Uterus (tissue), 4 donors: ENCODE data around the gene SLAMF8. TPM values are rescaled to one million over a fixed set of nuclear protein-coding genes. Genes with fewer than 3 reads are reported as not detected.

Experiments
- DNase-seq, 2 donors: peaks; one replicate each; pipeline ENCODE4 v3.0.0-alpha.2; 2019 to 2020
- H3K27ac ChIP-seq, 2 donors: fragments of 200-600 bp; sonication (generic); 1 replicate in 1 of 2; 2 replicates in 1 of 2; pipeline ENCODE4 v1.5.1; 2016 to 2018
- H3K27me3 ChIP-seq, 2 donors: fragments of 200-600 bp; sonication (generic); one replicate each; pipeline ENCODE4 v1.5.1; 2018 to 2019; ENCODE audit warnings: control low read depth in 1 of 2
- H3K36me3 ChIP-seq, 2 donors: fragments of 200-600 bp; sonication (generic); one replicate each; pipeline ENCODE4 v1.5.1; 2019; ENCODE audit warnings: control low read depth in 1 of 2
- H3K4me1 ChIP-seq, 2 donors: fragments of 200-600 bp; sonication (generic); one replicate each; pipeline ENCODE4 v1.5.1; 2018 to 2019; ENCODE audit warnings: control low read depth in 1 of 2
- H3K4me3 ChIP-seq, 2 donors: fragments of 200-600 bp; sonication (generic); 1 replicate in 1 of 2; 2 replicates in 1 of 2; pipeline ENCODE4 v1.5.1; 2018 to 2019; ENCODE audit warnings: mild to moderate bottlenecking in 1 of 2
- H3K9me3 ChIP-seq, 2 donors: fragments of 200-600 bp; sonication (generic); one replicate each; pipeline ENCODE4 v1.5.1; 2019; ENCODE audit warnings: control low read depth in 1 of 2
- POLR2A ChIP-seq, 2 donors: fragments of 450-650 bp; IDR thresholded peaks; one replicate each; pipeline ENCODE4 v1.6.1; 2016; ENCODE audit warnings: antibody characterized with exemption in 2 of 2, mild to moderate bottlenecking in 1 of 2, moderate library complexity in 1 of 2
- intact Hi-C: fragments of 100-400 bp; cut with DNase I; formaldehyde crosslinking; loops from one replicate; pipeline ENCODE4 v1.15.1; 2023; ENCODE audit warnings: low total_unique reads
- total RNA-seq, 4 donors: library from RNA; depleted of rRNA in 3 of 4; stranded (reverse); fragments of >200 nt in 3 of 4; gene quantifications; one replicate each; pipeline versions ENCODE4 v1.1.0 to v1.2.4, GENCODE V29; 2014 to 2023
- TF ChIP-seq, protein P1 (sequence below), 4 experiments: fragments of 200-600 bp in 2 of 4; fragments of 450-650 bp in 2 of 4; sonication (generic) in 2 of 4; IDR thresholded peaks; one replicate each; pipeline ENCODE4 v1.5.1; 2016 to 2019; ENCODE audit warnings: antibody characterized with exemption in 4 of 4, mild to moderate bottlenecking in 2 of 4, moderate library complexity in 1 of 4
- donor health status: DM: yes; HTN: yes; CAD: no.

Gene SLAMF8
- 1 to 10 TPM in 2 of 4 donors, under 1 TPM in 1, not detected in 1; 0.28 to 3.2 (median 1.1) TPM for total RNA-seq

DNA sequence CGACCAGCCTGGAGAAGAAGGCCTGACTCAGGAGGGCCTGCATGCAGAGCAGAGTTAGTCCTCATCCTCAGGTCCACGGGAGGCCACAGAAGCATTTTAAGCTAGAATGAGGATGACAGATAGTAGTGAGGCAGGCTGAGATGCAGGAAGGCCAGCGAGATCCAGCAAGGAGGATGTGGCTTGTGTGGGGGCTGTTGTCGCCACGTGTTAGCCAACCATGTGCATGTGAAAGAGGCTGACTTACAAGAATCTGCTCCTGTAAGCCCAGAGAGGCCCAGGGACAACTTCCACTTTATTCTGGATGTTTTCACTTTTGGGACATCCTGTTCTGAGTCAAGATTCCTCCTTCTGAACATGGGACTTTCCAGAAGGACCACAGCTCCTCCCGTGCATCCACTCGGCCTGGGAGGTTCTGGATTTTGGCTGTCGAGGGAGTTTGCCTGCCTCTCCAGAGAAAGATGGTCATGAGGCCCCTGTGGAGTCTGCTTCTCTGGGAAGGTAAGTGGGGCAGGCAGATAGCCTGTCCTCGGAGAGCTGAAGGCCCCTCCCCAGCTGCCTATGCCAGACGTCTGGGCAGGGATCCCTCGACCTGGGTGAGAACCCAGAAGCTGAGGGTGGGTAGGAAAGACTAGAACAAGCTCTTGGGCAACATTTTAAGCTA lies at the start of gene SLAMF8:
TSS of gene SLAMF8 (plus strand) at position 433 of the 661 bp plus-strand sequence. CDS start at position 459, 26 bp downstream.
- no peak for DNase-seq
- Histone ChIP-seq H3K27me3 (no peaks in the 10 kb centered on the region), H3K27ac (no peak within 1 kb of the TSS), H3K4me1 (no peaks in the 10 kb centered on the region), H3K4me3 (no peak within 1 kb of the TSS), H3K9me3 (no peaks in the 10 kb centered on the region), H3K36me3 (no peaks in the 10 kb centered on the region)
- TF ChIP-seq, protein P1, sequence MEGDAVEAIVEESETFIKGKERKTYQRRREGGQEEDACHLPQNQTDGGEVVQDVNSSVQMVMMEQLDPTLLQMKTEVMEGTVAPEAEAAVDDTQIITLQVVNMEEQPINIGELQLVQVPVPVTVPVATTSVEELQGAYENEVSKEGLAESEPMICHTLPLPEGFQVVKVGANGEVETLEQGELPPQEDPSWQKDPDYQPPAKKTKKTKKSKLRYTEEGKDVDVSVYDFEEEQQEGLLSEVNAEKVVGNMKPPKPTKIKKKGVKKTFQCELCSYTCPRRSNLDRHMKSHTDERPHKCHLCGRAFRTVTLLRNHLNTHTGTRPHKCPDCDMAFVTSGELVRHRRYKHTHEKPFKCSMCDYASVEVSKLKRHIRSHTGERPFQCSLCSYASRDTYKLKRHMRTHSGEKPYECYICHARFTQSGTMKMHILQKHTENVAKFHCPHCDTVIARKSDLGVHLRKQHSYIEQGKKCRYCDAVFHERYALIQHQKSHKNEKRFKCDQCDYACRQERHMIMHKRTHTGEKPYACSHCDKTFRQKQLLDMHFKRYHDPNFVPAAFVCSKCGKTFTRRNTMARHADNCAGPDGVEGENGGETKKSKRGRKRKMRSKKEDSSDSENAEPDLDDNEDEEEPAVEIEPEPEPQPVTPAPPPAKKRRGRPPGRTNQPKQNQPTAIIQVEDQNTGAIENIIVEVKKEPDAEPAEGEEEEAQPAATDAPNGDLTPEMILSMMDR (IDR thresholded peaks at IDR 0.05) = no peak
- no peak for TF ChIP-seq POLR2A (IDR thresholded peaks at IDR 0.05)
- intact Hi-C loops = no loop called here

DNA sequence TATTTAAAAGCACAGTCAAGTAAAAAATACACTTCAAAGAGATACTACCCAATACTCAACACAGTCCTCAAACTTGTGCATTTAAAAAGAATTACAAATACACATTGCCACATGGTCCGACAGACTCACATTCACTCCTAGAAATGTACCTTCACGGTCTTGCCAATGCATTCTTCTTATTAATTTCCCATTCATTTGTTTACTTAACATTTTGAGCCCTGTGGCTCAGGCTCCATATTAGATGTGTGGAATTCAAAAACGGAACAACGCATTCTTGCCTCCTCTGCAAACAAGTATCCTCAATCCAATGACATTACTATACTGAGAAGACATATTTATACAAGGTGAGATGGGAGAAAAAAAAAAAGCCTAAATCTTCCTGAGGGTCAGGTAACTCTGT lies 48.4 kb upstream of the SLAMF8 start:
- Histone ChIP-seq H3K27me3 (no peaks in the 10 kb centered on the region), H3K9me3 (no peaks in the 10 kb centered on the region), H3K4me3 (no peak overlapping the region), H3K36me3 (no peaks in the 10 kb centered on the region), H3K27ac (peak overlapping the region; percentile 18 to 28), H3K4me1 (no peaks in the 10 kb centered on the region)
- TF ChIP-seq POLR2A (IDR thresholded peaks at IDR 0.05) = no peak
- TF ChIP-seq, protein P1 (IDR thresholded peaks at IDR 0.05) = no peak
- DNase-seq = no peak
- intact Hi-C loops = no loop called here

DNA sequence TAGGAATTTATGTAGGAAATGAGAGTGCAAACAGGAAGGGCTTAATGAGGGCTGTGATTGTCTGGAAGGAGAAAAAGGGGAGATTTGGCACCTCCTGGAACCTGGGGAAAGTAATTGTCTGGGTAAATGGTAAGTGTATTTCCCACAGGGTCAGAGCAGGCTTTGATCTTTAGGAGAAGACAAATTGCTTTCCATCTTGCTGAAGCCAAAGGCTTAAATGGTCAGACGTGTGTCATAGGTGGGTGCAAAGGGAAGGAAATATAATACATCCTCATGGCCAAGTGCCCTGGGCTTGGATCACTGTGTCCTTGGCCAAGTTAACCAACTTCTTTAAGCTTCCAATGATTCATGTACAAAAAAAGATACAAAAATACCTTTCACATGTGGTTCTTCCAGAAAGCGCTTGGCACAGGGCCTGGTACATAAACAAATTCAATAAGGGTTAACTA lies 47.2 kb upstream of the SLAMF8 start:
- Histone ChIP-seq H3K4me1 (no peaks in the 10 kb centered on the region), H3K36me3 (no peaks in the 10 kb centered on the region), H3K4me3 (no peak overlapping the region), H3K9me3 (no peaks in the 10 kb centered on the region), H3K27me3 (no peaks in the 10 kb centered on the region), H3K27ac (peak overlapping the region; percentile 18 to 28)
- DNase-seq = peak in 1 of 2 donors; percentile 52
- TF ChIP-seq POLR2A (IDR thresholded peaks at IDR 0.05) = no peak
- TF ChIP-seq, protein P1 (IDR thresholded peaks at IDR 0.05) = no peak
- intact Hi-C loops = no loop called here

DNA sequence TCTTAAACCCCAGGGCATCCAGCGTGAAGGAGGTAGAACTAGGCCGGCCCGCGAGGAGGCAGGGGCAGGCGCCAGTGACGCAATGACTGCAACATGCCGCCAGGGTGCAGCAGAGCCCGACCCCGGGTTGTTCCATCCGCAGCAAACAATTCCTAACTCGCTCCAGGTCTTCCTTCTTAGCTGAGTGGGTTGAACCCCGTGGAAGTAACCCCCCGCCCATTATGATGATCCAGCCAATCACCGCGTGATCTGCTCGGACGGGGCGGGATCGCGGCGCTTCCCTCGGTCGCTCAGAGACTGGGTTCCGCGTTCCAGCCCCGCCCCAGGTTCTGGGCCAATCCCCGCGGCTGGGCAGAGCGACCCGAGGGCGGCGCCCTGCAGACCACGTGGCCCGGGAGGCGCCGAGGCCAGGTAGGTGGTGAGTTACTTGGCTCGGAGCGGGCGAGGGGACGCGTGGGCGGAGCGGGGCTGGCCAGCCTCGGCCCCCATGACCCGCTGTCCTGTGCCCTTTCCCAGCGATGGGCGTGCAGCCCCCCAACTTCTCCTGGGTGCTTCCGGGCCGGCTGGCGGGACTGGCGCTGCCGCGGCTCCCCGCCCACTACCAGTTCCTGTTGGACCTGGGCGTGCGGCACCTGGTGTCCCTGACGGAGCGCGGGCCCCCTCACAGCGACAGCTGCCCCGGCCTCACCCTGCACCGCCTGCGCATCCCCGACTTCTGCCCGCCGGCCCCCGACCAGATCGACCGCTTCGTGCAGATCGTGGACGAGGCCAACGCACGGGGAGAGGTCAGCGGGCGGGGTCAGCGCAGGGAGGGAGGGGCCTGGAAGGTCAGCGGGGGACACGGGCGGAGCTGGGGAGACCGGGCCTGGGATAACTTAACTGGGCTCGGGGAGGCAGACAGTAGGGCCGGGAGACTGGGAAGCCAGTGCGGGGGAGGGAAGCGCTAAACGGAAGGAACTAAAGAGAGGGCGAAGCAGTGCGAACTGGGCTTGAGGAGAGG lies 45.8 kb upstream of the SLAMF8 start, which contains the start of gene DUSP23:
TSS of gene DUSP23 (plus strand) at position 380 of the 1,000 bp plus-strand sequence. CDS start at position 519, 139 bp downstream.
- H3K27ac ChIP-seq = peak within 1 kb of the TSS; percentile 74 to 85
- H3K27me3 ChIP-seq = no peaks in the 10 kb centered on the region
- peak; percentile 97 to 99 for DNase-seq
- peak within 1 kb of the TSS; percentile 47 to 73 for H3K4me3 ChIP-seq
- H3K9me3 ChIP-seq = no peaks in the 10 kb centered on the region
- intact Hi-C loops = no loop called here
- TF ChIP-seq, protein P1 (IDR thresholded peaks at IDR 0.05) = peak; percentile 92 to 97 (median 94)
- TF ChIP-seq POLR2A (IDR thresholded peaks at IDR 0.05) = peak; percentile 57 to 84
- H3K36me3 ChIP-seq = no peaks in the 10 kb centered on the region
- no peaks in the 10 kb centered on the region for H3K4me1 ChIP-seq
